ENCODE measurements around the gene PRKX. TPM values are rescaled to one million over a fixed set of nuclear protein-coding genes. Genes with fewer than 3 reads are reported as not detected.
"Not testable (repeated sequence)": the region's sequence is repeated elsewhere in the genome, so short reads cannot be mapped to it uniquely, and the experiment has no call there.

The PRKX gene
- total RNA-seq: 15.3 TPM

DNA sequence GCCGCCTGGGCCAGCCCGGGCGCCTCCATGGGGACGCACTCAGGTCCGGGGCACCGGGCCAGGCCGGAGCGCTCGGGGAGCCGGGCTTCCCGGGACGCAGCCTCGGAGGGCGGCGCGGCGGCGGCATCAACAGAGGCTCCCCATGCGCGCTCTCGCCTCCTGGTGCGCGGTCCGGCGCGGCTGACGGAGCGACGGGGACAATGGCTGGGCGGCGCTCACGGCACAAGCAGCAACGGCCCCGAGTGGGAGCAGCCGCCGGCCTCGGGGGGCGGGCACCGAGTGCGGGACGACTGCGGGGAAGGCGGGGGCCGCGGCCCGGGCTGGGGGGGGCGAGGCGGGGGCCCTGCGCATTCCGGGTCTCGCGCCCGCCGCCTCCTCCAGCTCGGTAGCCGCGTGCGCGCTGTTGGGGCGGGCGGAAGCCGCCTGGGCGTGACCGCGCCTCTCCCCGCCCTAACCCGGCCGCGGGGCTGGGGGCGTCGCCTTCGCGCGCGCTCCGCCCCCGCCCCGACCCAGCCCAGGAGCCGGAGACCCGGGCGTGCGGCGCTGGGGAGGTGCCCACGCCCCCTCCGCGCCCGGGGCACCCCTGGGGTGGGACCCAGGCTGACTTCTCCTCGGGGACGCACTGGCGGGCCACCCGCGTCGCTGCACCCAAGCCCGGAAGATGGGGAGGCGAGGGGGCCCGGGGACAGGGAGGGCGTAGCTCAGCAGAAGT is at the start of gene PRKX:
PRKX (minus strand) TSS at position 425 of the 712 bp plus-strand sequence; CDS start at position 29, 396 bp downstream.
- DNase-seq: peak; percentile 45

DNA sequence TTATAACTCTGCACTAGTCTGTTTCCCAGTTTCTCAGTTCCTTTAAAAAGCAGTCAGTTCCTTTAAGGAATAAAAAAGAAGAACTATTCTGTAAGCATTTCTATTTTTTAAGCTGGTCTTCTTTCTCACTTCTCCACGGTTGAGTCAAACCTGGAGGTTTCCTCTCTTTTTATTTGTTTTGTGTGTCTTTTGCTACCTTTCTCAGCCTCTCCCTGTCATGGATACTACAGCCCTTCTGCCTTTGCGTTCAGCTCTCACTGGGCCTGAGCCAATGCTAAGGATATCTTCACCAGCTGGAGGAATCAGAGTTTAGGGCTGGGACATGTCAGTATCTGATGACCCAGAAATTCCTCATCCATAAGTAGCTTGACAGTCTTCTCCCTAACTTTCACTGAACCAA is 49.7 kb upstream of the PRKX start:
- no peak for DNase-seq

DNA sequence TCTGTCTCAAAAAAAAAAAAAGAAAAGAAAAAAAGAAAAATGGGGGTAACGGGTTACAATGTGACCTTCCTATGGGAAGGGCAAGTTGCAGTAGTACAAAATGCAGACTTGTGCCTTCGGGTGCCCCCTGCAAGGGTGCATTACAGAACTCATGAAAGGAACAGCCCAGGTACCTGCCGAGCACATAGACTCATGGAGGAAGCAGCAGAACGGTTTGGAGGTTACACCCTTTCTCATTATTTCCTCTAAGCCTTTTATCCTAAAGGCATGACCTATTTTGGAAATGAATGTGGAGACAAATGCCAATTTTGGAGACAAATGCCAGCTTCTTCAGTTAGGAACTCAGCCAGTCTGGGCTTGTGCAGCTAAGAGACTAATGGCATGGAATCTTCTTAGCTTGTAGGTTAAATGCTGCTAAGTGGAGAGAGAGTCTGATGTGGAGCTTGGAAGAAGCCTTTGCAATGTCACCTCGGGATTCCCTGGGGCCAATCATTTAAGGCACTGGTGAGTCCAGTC is 44.1 kb upstream of the PRKX start:
- DNase-seq: no peak

DNA sequence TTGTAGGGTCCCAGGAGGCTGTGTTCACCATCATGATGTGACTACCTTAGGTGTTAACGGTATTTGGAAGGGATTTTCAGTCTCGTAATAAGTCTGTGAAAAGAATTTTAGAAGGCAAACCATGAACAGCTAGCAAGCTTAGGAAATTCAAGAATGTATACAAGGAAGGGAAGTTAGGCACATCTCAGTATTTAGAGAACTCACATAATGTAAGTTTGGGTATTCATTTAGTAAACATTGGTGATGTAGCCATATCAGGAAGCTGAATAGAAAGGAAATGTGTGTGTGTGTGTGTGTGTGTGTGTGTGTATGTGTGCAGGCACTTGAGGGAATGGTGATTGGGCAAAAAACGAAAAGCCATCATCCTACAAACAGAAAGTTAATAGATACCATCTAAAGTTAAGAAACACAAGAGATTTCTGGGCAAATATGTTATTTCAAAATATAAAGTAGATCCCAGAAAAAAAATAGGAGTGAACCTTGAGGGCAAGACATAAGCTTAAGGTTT is 34.7 kb upstream of the PRKX start:
- DNase-seq: no peak

DNA sequence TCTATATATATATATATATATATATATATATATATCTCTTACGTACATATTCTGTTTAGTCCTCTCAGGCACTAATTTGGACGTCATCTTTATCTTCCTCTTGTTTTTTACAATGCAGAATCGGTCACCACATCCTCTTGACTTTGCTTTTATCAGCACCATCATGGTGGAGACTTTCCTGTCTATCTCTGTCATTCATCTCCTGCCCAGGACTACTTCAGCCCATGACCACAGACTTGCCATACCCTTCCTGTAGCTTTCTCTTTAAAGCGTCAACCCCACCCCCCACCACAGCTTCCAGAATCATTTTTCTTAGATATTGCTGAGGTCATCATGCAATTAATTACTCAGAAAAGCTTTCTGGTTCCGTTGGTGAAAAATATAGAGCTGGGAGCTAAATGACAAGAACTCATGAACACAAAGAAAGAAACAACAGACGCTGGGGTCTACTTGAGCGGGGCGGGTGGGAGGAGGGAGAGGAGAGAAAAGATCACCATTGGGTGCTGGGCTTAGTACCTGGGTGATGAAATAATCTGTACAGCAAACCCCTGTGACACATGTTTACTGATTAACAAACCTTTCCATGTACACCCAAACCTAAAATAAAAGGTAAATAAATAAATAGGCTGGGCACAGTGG is 30.5 kb upstream of the PRKX start:
- DNase-seq: no peak

DNA sequence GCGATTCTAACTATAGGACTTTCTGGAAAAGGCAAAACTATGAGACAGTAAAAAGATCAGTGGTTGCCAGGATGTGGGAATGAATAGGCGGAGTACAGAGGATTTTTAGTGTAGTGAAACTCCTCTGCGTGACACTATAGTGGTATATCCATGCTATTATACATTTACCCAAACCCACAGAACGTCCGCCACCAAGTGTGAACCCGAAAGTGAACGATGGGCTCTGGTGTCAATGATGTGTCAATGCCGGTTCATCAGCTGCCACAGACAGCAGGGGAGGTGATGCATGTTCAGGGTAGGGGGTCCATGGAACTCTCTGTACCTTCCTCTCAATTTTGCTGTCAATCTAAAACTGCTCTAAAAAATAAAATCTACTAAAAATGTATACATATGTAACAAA is 27.5 kb upstream of the PRKX start:
- DNase-seq: not testable (repeated sequence)

DNA sequence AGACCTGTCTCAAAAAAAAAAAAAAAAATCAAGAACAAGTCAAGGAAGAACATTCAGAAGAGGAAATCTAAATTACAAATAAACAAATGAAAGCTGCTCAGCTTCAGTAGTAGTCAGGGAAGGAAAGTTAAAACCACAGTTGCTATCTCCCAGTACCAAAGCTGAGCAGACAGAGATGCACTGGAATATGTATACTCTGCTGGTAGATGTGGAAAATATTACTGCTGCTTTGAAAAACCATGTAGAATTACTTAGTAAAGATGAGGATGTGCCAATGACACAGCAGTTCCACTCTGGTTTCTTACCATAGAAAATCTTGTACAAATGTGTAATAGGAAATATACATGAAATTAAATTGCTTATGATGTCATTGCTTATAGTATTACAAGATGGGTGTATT is 25.1 kb upstream of the PRKX start:
- no peak for DNase-seq

DNA sequence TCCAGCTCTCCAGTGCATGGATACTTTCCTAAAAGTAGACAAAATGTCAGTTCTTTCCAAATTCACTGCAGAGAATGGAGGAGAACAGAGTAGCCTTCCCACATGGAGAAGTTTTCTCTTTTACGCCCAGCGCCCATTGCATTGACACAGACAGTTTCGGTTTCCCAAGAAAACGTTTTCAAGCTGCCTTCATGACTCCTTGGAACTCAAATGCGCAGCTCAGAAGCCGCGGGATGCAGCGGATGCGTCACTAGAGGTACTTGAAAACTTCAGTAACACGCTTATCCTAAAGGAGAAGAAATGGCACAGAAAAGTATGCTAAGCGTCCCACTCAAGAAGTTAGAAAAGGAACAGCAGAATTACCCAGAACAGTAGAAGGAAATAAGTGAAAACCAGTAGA is 23.1 kb upstream of the PRKX start:
- not testable (repeated sequence) for DNase-seq

DNA sequence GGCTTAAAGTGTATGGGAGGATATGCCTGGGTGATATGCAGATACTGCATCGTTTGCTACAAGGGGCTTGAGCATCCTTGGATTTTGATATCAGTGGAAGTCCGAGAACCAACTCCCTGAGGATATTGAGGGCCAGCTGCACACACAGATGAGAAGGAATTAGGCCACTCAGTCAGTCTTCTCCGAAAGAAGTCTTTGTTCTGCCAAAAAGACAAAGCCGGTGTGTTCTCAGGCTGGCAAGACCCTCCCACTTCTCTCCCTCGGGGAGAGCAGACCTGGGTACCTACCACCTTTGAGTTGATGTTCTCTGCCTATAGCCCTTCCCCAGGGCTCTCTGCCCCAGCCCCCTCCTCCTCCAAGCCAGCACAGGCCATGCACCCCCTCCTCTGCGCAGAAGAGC is 22.4 kb upstream of the PRKX start:
- not testable (repeated sequence) for DNase-seq

DNA sequence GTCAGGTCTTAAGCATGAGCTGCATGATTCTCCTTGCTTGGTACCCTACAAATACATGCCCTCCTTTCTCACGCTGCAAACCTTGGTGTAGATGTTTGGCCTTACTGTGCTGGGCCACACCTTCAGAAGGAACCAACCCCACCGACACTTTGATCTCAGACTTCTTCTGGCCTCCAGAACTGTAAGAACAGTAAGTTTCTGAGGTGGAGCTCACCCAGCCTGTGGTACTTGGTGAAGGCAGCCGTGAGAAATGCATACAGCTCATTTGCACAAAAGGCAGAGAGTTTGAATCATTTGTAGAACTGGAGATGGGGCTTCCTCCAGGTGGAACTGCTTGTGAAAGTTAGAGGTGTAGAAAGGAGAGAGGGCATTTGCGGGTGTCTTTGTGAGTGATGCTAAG is 21.0 kb upstream of the PRKX start:
- not testable (repeated sequence) for DNase-seq

DNA sequence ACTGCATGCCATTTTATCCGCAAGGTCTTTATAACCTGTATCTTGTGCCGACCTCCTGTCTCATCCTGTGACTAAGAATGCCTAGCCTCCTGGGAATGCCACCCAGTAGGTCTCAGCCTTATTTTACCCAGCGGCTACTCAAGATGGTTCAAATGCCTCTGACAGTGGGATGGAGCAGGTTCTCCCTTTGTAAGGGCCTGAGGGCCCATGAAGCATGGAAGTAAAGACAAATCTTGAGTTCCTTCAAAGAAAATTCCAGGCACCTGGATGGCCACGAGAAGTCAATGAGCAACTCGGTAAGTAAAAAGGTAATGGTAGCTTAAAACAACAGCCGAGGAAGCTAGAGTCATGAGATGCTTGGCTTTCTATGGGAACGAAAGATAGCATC is 19.6 kb upstream of the PRKX start:
- no peak for DNase-seq

DNA sequence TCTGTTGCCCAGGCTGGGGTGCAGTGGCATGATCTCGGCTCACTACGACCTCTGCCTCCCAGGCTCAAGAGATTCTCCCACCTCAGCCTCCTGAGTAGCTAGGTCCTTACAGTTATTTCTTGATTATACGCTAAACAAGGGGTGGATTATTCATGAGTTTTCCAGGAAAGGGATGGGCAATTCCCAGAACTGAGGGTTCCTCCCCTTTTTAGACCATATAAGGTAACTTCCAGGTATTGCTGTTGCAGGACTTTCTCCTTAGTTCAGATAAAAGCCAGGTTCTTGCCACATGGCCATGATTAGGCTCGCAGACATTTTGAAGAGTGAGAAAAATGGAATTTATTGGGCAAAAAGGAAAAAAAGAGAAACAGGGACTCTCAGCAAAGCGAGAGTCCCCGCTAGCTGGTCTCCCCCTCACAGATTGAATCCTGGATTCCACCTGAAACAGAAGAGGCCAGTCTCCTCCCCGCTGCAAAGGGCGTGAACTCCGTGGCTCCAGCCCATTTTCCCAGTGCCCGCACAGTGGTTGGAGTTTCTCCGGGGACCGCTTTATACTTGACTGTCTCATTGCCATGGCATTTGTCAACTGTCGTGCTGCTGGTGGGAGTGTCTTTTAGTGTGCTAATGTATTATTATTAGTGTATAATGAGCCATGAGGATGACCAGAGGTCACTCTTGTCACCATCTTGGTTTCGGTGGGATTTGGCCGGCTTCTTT is 19.0 kb upstream of the PRKX start:
- DNase-seq: not testable (repeated sequence)

DNA sequence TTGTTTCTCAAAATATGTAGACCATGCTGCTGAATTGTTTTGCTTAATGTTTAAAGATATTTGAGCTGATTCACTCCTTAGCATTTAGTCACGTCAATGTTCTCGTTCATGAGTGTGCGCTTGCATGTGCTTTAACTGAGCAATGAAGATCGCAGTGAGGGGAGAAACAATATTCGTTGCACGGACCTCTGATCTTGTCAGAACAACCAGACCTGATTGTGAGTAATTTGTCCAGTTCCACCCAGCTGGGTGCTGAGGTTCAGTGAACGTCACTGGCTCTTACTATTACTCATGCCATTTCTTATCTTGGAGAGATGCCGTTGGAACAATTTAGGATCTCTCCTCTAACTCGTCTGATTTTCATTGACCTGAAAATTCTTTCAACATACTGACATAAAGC is 15.0 kb upstream of the PRKX start:
- DNase-seq: no peak

DNA sequence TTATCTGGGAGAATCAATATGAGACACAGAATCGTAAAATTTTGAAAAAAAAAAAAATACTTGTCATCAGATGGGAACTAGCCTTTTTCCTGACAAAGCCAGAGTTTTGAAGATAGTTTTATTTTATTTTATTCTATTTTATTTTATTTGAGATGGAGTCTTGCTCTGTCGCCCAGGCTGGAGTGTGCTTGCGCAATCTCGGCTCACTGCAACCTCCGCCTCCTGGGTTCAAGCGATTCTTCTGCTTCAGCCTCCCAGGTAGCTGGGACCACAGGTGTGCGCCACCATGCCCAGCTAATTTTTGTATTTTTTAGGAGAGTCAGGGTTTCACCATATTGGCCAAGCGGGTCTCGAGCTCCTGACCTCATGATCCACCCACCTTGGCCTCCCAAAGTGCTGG is 10.0 kb upstream of the PRKX start:
- not testable (repeated sequence) for DNase-seq

DNA sequence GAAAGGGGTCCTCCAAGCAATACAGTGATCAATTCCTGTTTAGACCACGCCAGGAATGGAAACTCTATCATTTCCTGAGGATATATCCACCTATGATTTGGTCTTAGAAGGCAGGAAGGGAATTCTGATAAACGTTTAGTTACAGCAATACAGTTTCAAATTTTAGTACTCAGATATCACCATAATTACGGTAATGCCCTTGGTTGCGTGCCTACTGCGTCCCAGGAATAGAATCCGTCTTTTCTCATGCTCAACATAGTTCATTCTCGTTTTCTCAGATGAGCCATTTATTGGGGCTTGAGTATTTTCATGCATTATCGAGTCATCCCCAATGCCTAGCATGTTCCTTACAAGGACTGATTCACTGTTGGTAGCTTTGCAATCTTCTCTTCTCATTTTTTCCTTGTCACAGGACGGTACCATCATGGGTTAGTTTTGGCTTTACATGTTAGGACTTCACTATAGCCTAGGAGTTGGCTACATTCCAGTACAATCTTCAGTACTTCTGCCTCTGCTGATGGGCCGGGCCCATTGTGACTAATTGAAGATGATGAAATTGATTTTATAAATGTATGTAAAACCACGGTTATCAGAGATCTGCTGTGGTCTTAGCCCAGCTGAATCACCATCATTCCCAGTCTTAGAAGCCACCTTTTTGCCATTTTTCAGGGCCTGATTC is 4.4 kb upstream of the PRKX start:
- DNase-seq: no peak

DNA sequence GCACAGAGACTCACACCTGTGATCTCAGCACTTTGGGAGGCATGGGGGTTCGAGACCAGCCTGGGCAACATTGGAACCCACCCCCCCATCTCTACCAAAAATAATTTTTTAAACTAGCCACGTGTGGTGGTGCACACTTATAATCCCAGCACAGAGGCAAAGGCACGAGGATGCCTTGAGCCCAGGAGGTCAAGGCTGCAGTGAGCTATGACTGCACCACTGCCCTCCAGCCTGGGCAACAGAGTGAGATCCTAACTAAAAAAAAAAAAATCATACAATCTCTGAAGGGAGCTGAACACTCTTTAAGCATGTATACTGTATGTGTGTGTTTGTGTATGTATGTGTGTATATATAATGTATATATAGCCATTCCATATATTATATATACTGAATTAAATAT is 2.5 kb upstream of the PRKX start:
- DNase-seq: no peak

DNA sequence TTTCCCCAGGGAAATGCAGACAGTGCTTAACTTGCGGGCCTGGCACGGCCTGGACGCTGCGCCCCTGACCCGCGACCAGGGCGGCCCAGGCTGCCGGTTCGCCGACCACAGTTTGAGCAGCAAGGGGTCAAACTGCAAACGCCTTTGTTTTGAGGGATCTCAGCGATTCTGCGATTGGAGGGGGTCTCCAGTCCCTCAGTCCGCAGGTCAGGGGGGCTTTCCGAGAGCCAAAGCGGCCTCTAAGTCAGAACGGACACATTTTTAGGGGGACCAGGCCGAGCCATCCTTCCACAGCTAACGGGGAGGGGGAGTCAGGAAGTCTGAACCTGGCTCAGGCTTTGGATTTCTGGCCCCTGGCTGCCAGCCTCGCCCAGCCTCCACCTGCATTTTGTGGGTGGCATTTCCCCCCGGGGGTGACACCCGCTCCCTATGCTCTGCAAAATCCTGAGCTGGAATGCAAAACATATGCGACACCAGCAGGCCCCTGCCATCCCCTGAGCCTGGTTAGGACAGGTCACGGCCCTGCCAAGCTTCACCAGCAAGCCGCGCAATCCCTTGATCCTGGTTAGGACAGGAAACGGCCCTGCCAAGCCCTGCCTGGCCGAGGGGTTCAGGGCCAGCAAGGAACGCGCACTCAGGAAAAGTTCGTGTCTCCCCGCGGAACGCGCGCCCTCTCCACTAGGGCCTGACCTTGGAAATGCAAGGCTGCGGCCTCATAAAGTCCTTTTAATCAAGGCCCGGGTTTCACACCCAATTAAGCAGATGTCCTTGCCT is 1.4 kb upstream of the PRKX start:
- not testable (repeated sequence) for DNase-seq

DNA sequence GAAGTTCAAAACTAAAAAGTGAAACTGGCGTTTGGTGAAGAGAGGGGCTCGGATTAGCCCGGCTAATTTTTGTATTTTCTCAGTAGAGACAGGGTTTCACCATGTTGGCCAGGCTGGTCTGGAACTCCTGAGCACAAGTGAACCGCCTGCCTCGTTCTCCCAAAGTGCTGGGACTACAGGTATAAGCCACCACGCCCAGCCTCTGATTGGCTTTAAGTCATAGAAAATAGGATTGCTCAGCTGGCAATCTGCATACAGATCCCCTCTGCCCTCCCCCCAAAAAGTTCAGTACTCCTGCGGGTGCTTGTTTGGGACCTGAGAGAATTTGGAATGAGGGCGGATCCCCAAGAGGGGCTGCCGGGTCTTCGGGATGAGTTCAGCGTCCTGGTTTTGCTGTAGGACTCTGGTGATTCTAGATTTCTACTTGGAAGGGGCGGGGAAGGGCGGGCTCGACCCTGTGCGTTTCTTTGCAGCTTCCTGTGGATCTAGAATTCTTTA is 537 bp upstream of the PRKX start:
- DNase-seq: no peak

DNA sequence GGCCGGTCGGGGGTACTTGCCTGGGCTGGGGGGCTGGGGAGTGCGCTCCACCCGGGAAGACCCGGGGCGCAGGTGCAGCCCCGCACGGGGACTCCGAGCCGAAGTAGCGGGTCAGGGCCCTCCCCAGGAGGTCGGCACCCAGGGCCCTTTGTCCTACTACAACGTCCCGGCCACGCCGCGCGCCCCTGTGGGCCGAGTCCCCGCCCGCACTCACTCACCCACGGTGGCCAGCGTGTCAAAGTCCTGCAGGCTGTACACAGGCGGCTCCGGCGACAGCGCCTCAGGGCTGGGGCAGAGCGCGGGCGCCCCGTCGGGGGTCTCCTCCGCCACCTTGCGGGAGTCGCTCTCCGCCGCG is 602 bp downstream of the PRKX start:
- no peak for DNase-seq

DNA sequence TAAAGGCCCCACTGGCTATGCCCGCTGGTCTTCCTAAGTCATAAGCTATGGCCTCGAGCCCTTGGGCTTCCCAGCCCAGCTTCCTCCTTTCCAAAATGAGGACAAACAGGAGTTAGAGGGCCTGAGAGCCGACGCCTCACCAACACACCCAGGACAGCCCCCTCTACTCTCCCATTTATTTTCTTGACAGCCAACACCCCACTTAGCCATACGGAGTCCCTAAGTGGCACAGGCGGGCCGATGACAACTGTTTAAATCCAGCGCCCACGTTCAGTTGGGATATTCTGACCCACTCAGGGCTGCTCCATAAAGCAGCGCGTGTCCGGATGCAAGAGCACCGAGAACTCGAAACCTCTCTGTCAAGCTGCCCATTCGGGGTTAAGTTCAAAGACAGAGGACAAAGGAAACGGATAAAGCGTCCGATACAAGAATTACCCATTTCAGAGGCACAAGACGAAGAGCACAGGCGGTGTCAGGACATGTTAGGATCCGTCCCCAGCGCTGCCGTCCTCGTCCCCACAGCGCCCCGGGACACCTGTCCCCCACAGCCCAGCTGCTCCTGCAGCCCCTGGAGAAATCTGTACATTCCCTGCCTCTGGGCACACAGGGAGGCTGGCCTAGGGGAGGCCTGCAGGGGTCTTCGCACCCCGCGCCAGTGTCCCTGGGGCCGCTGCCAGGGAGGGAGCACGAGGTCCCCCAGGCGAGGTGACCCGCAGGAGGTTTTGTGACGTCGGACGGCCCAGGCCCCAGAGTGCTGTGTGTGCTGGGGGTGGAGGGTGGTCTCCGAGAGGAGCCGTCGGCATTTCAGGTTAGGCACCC is 1.2 kb downstream of the PRKX start:
- DNase-seq: peak; percentile 4
